ENCODE measurements around the gene BMP6. TPM values are rescaled to one million over a fixed set of nuclear protein-coding genes. Genes with fewer than 3 reads are reported as not detected.

Gene BMP6
- total RNA-seq, 1 donor, result 0.72 TPM

DNA sequence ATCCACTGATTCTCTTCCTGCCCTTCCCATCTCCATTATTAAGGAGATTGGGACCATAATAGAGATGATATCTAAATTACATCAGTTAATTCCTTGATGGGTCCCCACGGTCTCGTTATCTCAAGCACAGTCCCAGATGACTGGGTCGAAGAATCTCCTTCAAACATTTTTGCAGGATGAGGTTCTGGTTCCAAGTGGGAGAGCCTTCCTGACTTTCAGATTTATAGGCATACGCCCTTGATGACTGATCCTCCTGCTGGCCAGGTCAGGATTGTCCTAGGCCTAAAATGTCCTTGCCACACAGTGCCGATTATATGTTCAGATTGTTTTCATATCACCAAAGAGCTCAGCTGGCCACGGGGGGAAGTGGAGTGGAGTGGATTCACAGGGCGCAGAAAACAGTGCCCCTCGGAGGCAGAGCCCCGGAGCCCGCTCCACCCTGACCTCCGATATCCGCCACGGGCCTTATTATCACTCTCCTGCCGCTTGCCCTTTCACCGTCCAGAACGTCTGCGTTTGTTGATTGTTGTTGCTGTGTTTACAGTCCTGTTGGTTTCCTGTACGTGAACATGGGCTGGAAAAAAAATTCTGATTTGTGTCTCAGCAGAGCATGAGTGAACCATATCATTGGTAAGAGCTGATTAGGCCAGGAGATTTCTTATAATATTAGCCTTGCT, 8.9 kb downstream of the BMP6 start:
- Histone ChIP-seq H3K36me3 (ENCODE audit: insufficient read depth, low read length) (no peaks in the 10 kb centered on the region), H3K79me2 (ENCODE audit: insufficient read depth, low read length) (no peaks in the 10 kb centered on the region), H4K20me1 (ENCODE audit: insufficient read depth, low read length) (no peaks in the 10 kb centered on the region), H2AFZ (ENCODE audit: low read length) (no peak overlapping the region), H3K27me3 (ENCODE audit: insufficient read depth, low read length) (peaks cover 3% of the 10 kb centered on the region), H3K27ac (ENCODE audit: low read depth, low read length) (no peak overlapping the region), H3K4me3 (ENCODE audit: insufficient read depth, low read length) (no peak overlapping the region), H3K4me1 (ENCODE audit: insufficient read depth, low read length) (peaks cover 15% of the 10 kb centered on the region), H3K9me3 (ENCODE audit: low read depth, low read length) (no peaks in the 10 kb centered on the region), H3K4me2 (ENCODE audit: insufficient read depth, low read length) (no peak overlapping the region)
- TF ChIP-seq, protein P1, sequence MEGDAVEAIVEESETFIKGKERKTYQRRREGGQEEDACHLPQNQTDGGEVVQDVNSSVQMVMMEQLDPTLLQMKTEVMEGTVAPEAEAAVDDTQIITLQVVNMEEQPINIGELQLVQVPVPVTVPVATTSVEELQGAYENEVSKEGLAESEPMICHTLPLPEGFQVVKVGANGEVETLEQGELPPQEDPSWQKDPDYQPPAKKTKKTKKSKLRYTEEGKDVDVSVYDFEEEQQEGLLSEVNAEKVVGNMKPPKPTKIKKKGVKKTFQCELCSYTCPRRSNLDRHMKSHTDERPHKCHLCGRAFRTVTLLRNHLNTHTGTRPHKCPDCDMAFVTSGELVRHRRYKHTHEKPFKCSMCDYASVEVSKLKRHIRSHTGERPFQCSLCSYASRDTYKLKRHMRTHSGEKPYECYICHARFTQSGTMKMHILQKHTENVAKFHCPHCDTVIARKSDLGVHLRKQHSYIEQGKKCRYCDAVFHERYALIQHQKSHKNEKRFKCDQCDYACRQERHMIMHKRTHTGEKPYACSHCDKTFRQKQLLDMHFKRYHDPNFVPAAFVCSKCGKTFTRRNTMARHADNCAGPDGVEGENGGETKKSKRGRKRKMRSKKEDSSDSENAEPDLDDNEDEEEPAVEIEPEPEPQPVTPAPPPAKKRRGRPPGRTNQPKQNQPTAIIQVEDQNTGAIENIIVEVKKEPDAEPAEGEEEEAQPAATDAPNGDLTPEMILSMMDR (IDR thresholded peaks at IDR 0.05; ENCODE audit: extremely low read depth, low read depth, low read length), result no peak
- no peak for DNase-seq (ENCODE audit: insufficient read length, low spot score, missing footprints)

DNA sequence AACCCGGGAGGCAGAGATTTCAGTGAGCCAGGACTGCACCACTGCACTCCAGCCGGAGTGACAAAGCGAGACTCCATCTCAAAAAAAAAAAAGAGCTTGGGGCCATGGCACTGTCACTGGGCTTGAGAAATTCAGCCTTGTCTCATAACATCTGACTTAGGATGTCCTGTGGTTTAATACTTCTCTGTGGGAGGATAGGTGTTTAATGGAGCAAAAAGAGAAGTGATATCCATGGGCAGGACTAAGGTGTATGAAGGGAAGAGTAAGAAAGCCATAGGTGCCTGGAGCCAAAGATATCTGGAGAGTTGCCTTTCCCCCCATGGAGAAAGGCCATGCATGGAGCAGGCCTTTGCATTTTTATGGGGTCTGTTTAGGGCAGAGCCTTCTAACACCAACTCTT, 11.2 kb downstream of the BMP6 start:
- TF ChIP-seq, protein P1 (IDR thresholded peaks at IDR 0.05; ENCODE audit: extremely low read depth, low read depth, low read length), result no peak
- H3K27me3 ChIP-seq (ENCODE audit: insufficient read depth, low read length), result peaks cover 4% of the 10 kb centered on the region
- H3K36me3 ChIP-seq (ENCODE audit: insufficient read depth, low read length), result no peaks in the 10 kb centered on the region
- H3K27ac ChIP-seq (ENCODE audit: low read depth, low read length), result no peak overlapping the region
- H3K79me2 ChIP-seq (ENCODE audit: insufficient read depth, low read length), result no peaks in the 10 kb centered on the region
- H2AFZ ChIP-seq (ENCODE audit: low read length), result no peak overlapping the region
- no peak for DNase-seq (ENCODE audit: insufficient read length, low spot score, missing footprints)
- no peaks in the 10 kb centered on the region for H4K20me1 ChIP-seq (ENCODE audit: insufficient read depth, low read length)
- H3K4me3 ChIP-seq (ENCODE audit: insufficient read depth, low read length), result no peak overlapping the region
- no peaks in the 10 kb centered on the region for H3K4me1 ChIP-seq (ENCODE audit: insufficient read depth, low read length)
- no peaks in the 10 kb centered on the region for H3K9me3 ChIP-seq (ENCODE audit: low read depth, low read length)
- no peak overlapping the region for H3K4me2 ChIP-seq (ENCODE audit: insufficient read depth, low read length)

DNA sequence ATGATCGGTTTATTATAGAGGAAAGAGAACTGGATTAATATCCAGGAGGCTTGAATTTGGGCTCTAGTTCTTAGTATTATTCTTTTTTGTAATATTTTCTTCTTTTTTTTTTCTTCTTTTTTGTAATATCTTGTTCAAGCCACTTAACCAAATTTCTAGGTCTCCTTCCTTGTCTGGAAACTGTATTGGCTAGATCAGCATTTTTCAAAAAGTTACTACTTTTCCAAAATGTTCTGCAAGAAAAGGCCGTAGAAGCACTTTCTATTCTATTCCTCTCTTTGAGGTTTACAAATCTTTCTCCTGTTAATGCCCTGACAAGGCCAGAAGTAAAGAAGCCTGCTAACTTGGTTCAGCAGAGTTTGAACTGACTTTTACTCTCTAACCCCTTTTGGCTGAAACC, 12.0 kb downstream of the BMP6 start:
- Histone ChIP-seq H3K79me2 (ENCODE audit: insufficient read depth, low read length) (no peaks in the 10 kb centered on the region), H3K4me3 (ENCODE audit: insufficient read depth, low read length) (no peak overlapping the region), H4K20me1 (ENCODE audit: insufficient read depth, low read length) (no peaks in the 10 kb centered on the region), H2AFZ (ENCODE audit: low read length) (no peak overlapping the region), H3K27ac (ENCODE audit: low read depth, low read length) (no peak overlapping the region), H3K4me2 (ENCODE audit: insufficient read depth, low read length) (no peak overlapping the region), H3K27me3 (ENCODE audit: insufficient read depth, low read length) (peaks cover 4% of the 10 kb centered on the region), H3K36me3 (ENCODE audit: insufficient read depth, low read length) (no peaks in the 10 kb centered on the region), H3K9me3 (ENCODE audit: low read depth, low read length) (no peaks in the 10 kb centered on the region), H3K4me1 (ENCODE audit: insufficient read depth, low read length) (no peaks in the 10 kb centered on the region)
- TF ChIP-seq, protein P1 (IDR thresholded peaks at IDR 0.05; ENCODE audit: extremely low read depth, low read depth, low read length), result no peak
- DNase-seq (ENCODE audit: insufficient read length, low spot score, missing footprints), result no peak

DNA sequence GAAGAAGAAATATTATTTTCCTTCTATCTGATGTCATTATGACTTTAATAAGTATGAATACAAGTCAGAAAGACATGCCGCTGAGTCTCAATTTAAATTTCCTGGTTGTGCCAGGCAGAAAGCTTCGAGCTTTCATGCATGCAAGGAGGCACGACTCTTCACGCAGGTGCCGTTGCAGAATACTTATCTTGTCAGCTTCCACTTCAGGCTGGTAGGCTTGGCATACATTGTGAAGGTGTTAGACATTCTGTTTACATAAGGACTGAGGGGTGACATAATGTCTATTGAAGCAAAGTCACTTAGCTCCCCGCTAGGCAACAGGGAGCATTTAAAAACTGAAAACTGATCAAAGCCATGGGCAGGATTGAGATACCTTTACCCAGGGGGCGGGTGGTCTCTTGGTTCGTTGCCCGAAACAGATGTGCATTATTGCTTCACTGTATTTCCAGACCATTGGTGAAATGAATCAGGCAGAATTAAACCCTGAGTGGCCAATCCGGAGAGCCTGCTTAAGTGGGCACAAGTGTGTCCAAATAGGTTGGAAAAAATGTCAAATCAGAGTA, 16.4 kb downstream of the BMP6 start:
- TF ChIP-seq, protein P1 (IDR thresholded peaks at IDR 0.05; ENCODE audit: extremely low read depth, low read depth, low read length), result no peak
- H3K27me3 ChIP-seq (ENCODE audit: insufficient read depth, low read length), result peaks cover 4% of the 10 kb centered on the region

More for the DNA sequence above, 16.4 kb downstream of the BMP6 start:
- Histone ChIP-seq H3K4me2 (ENCODE audit: insufficient read depth, low read length) (no peak overlapping the region), H3K36me3 (ENCODE audit: insufficient read depth, low read length) (no peaks in the 10 kb centered on the region), H2AFZ (ENCODE audit: low read length) (no peak overlapping the region), H3K9me3 (ENCODE audit: low read depth, low read length) (no peaks in the 10 kb centered on the region), H4K20me1 (ENCODE audit: insufficient read depth, low read length) (no peaks in the 10 kb centered on the region), H3K4me1 (ENCODE audit: insufficient read depth, low read length) (no peaks in the 10 kb centered on the region), H3K4me3 (ENCODE audit: insufficient read depth, low read length) (no peak overlapping the region), H3K79me2 (ENCODE audit: insufficient read depth, low read length) (no peaks in the 10 kb centered on the region), H3K27ac (ENCODE audit: low read depth, low read length) (no peak overlapping the region)
- no peak for DNase-seq (ENCODE audit: insufficient read length, low spot score, missing footprints)

Measured in osteoblast (primary cell).